Caco-2 (cell line): ENCODE measurements around the gene UCKL1. TPM values are rescaled to one million over a fixed set of nuclear protein-coding genes. Genes with fewer than 3 reads are reported as not detected.
"Not testable (repeated sequence)": the region's sequence is repeated elsewhere in the genome, so short reads cannot be mapped to it uniquely, and the experiment has no call there.

Experiments used
- BruUV-seq: library from RNA; stranded (reverse); fragments of 400-500 nt; replicated peaks from 2 replicates; lab custom pipeline; 2021; lab: Mats Ljungman, UMichigan
- CTCF ChIA-PET: fragments of 300-600 bp; sonication (Branson Sonifier 250); formaldehyde crosslinking; loops from one replicate; lab custom pipeline; 2022; ENCODE audit warnings: antibody characterized with exemption; lab: Charles Lee
- POLR2A ChIA-PET: fragments of 300-600 bp; sonication (Branson Sonifier 250); formaldehyde crosslinking; loops from one replicate; lab custom pipeline; 2022; ENCODE audit warnings: antibody characterized with exemption; lab: Charles Lee
- DNase-seq, 2 experiments: peaks; one replicate each; pipeline versions ENCODE4 v3.0.0 to v3.0.0-alpha.2; 2020 to 2022
- H3K27me3 ChIP-seq: replicated peaks from 2 replicates; pipeline ENCODE4 v1.6.0; 2011; ENCODE audit warnings: low read length; ENCODE audit not compliant: control insufficient read depth, insufficient read depth
- H3K36me3 ChIP-seq: 2 replicates; pipeline ENCODE4 v1.5.1; 2011; ENCODE audit warnings: low read length; ENCODE audit not compliant: control insufficient read depth, insufficient read depth
- H3K4me1 ChIP-seq: fragments of 250-450 bp; sonication (Bioruptor Pico); 2 replicates; pipeline ENCODE4 v1.5.1; 2020; ENCODE audit warnings: mild to moderate bottlenecking
- H3K4me3 ChIP-seq: 2 replicates; pipeline ENCODE4 v1.5.1; 2011; ENCODE audit warnings: low read depth, mild to moderate bottlenecking, control low read depth, low read length
- H3K9me3 ChIP-seq: fragments of 250-450 bp; sonication (Bioruptor Pico); 2 replicates; pipeline ENCODE4 v1.5.1; 2020; ENCODE audit warnings: mild to moderate bottlenecking, moderate library complexity
- H3K27ac Mint-ChIP-seq: one replicate; pipeline ENCODE4 v1.8.0; 2022; ENCODE audit warnings: mixed read lengths; ENCODE audit not compliant: unreplicated experiment
- H3K27me3 Mint-ChIP-seq: one replicate; pipeline ENCODE4 v1.8.0; 2022; ENCODE audit warnings: mixed read lengths; ENCODE audit not compliant: insufficient read depth, unreplicated experiment
- H3K36me3 Mint-ChIP-seq: one replicate; pipeline ENCODE4 v1.8.0; 2022; ENCODE audit warnings: mild to moderate bottlenecking, mixed read lengths; ENCODE audit not compliant: insufficient read depth, unreplicated experiment
- H3K4me1 Mint-ChIP-seq: one replicate; pipeline ENCODE4 v1.8.0; 2022; ENCODE audit warnings: low read depth, mixed read lengths; ENCODE audit not compliant: unreplicated experiment
- H3K4me3 Mint-ChIP-seq: one replicate; pipeline ENCODE4 v1.8.0; 2022; ENCODE audit warnings: mild to moderate bottlenecking, moderate library complexity, mixed read lengths; ENCODE audit not compliant: unreplicated experiment
- H3K9me3 Mint-ChIP-seq: one replicate; pipeline ENCODE4 v1.8.0; 2022; ENCODE audit warnings: mixed read lengths; ENCODE audit not compliant: unreplicated experiment
- intact Hi-C: fragments of 100-400 bp; cut with micrococcal nuclease; formaldehyde crosslinking; loops from one replicate; pipeline ENCODE4 v1.10.0; 2022; ENCODE audit not compliant: unreplicated experiment
- total RNA-seq: library from RNA; stranded (reverse); gene quantifications from 2 replicates; pipeline ENCODE4 v1.2.3, GENCODE V29; 2022
- TF ChIP-seq, protein P1 (sequence below), 2 experiments: fragments of 200-600 bp in 1 of 2; IDR thresholded peaks; 1 replicate in 1 of 2; 2 replicates in 1 of 2; pipeline versions ENCODE4 v1.5.1 to v1.8.0; 2011 to 2022; ENCODE audit warnings: antibody characterized with exemption in 1 of 2, control low read depth in 1 of 2, inconsistent platforms in 1 of 2, low read depth in 1 of 2, low read length in 1 of 2, mild to moderate bottlenecking in 1 of 2, moderate library complexity in 1 of 2; ENCODE audit not compliant: insufficient read depth in 1 of 2, severe bottlenecking in 1 of 2, unreplicated experiment in 1 of 2

UCKL1 gene
- total RNA-seq, 1 experiment from 2014 or later, result 101 TPM

- CTCF ChIA-PET, result no interaction called here
Observed at GRCh38 chr20:63932606-63933160, 23.5 kb downstream of the UCKL1 start.

GRCh38 chr20:63931735-63932134 is 24.5 kb downstream of the UCKL1 start:
- Histone ChIP-seq H3K4me3 (no peak overlapping the region), H3K36me3 (peaks cover 19% of the 10 kb centered on the region), H3K9me3 (no peaks in the 10 kb centered on the region), H3K27me3 (no peaks in the 10 kb centered on the region), H3K4me1 (no peaks in the 10 kb centered on the region)
- peaks cover 99% of the 10 kb centered on the region for H3K36me3 Mint-ChIP-seq
- DNase-seq, result peak in 1 of 2 experiments; percentile 46
- no peak overlapping the region for H3K4me3 Mint-ChIP-seq
- no TSS peak for BruUV-seq
- intact Hi-C loops, result no loop called here
- peak overlapping the region; percentile 40 for H3K27ac Mint-ChIP-seq
- ChIA-PET POLR2A (no interaction called here), CTCF (no interaction called here)
- TF ChIP-seq, protein P1, sequence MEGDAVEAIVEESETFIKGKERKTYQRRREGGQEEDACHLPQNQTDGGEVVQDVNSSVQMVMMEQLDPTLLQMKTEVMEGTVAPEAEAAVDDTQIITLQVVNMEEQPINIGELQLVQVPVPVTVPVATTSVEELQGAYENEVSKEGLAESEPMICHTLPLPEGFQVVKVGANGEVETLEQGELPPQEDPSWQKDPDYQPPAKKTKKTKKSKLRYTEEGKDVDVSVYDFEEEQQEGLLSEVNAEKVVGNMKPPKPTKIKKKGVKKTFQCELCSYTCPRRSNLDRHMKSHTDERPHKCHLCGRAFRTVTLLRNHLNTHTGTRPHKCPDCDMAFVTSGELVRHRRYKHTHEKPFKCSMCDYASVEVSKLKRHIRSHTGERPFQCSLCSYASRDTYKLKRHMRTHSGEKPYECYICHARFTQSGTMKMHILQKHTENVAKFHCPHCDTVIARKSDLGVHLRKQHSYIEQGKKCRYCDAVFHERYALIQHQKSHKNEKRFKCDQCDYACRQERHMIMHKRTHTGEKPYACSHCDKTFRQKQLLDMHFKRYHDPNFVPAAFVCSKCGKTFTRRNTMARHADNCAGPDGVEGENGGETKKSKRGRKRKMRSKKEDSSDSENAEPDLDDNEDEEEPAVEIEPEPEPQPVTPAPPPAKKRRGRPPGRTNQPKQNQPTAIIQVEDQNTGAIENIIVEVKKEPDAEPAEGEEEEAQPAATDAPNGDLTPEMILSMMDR (IDR thresholded peaks at IDR 0.05; ENCODE audit: insufficient read depth in 1 of 2, low read depth in 1 of 2, low read length in 1 of 2, severe bottlenecking in 1 of 2, unreplicated experiment in 1 of 2), result no peak
- H3K27me3 Mint-ChIP-seq, result no peaks in the 10 kb centered on the region
- no peaks in the 10 kb centered on the region for H3K9me3 Mint-ChIP-seq
- H3K4me1 Mint-ChIP-seq, result no peaks in the 10 kb centered on the region

More at GRCh38 chr20:63932606-63933160, 23.5 kb downstream of the UCKL1 start:
- POLR2A ChIA-PET, result no interaction called here
- H3K36me3 Mint-ChIP-seq, result peaks cover 99% of the 10 kb centered on the region
- H3K27ac Mint-ChIP-seq, result peak overlapping the region; percentile 40
- Histone ChIP-seq H3K4me3 (no peak overlapping the region), H3K27me3 (no peaks in the 10 kb centered on the region), H3K9me3 (no peaks in the 10 kb centered on the region), H3K36me3 (peaks cover 19% of the 10 kb centered on the region), H3K4me1 (no peaks in the 10 kb centered on the region)
- TF ChIP-seq, protein P1 (IDR thresholded peaks at IDR 0.05; ENCODE audit: insufficient read depth in 1 of 2, low read depth in 1 of 2, low read length in 1 of 2, severe bottlenecking in 1 of 2, unreplicated experiment in 1 of 2), result no peak
- no TSS peak for BruUV-seq
- DNase-seq, result peak in 1 of 2 experiments; percentile 47
- H3K4me3 Mint-ChIP-seq, result no peak overlapping the region
- H3K27me3 Mint-ChIP-seq, result no peaks in the 10 kb centered on the region
- H3K4me1 Mint-ChIP-seq, result no peaks in the 10 kb centered on the region
- no peaks in the 10 kb centered on the region for H3K9me3 Mint-ChIP-seq
- intact Hi-C loops, result no loop called here

- ChIA-PET POLR2A (no interaction called here), CTCF (no interaction called here)
Observed at GRCh38 chr20:63930971-63931553, 25.2 kb downstream of the UCKL1 start.

DNA sequence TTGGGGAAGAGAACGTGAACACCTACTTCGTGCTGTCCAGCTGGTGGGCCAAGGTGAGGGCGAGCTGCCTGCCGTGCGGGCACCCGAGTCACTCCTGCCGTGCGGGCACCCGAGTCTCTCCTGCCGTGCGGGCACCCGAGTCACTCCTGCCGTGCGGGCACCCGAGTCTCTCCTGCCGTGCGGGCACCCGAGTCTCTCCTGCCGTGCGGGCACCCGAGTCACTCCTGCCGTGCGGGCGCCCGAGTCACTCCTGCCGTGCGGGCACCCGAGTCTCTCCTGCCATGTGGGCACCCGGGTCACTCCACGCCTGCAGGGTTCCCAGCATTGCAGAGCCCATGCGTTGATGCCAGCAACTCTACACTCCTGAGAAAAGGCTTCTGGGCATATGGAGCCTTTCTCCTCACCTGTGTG is 26.7 kb downstream of the UCKL1 start:
- H3K4me1 Mint-ChIP-seq, POLR2A ChIA-PET, H3K4me3 Mint-ChIP-seq, H3K9me3 ChIP-seq, H3K27me3 Mint-ChIP-seq, H3K27ac Mint-ChIP-seq, BruUV-seq, intact Hi-C loops, H3K4me1 ChIP-seq, H3K9me3 Mint-ChIP-seq, H3K27me3 ChIP-seq, CTCF ChIA-PET, H3K4me3 ChIP-seq, DNase-seq: not testable (repeated sequence)
- peaks cover 96% of the 10 kb centered on the region for H3K36me3 Mint-ChIP-seq
- peaks cover 19% of the 10 kb centered on the region for H3K36me3 ChIP-seq

More at GRCh38 chr20:63930971-63931553, 25.2 kb downstream of the UCKL1 start:
- H3K36me3 Mint-ChIP-seq, result peaks cover 99% of the 10 kb centered on the region
- no TSS peak for BruUV-seq
- H3K4me3 ChIP-seq, result no peak overlapping the region
- no peaks in the 10 kb centered on the region for H3K27me3 ChIP-seq
- no peak for DNase-seq
- H3K36me3 ChIP-seq, result peaks cover 19% of the 10 kb centered on the region
- no peaks in the 10 kb centered on the region for H3K4me1 Mint-ChIP-seq
- TF ChIP-seq, protein P1 (IDR thresholded peaks at IDR 0.05; ENCODE audit: insufficient read depth in 1 of 2, low read depth in 1 of 2, low read length in 1 of 2, severe bottlenecking in 1 of 2, unreplicated experiment in 1 of 2), result no peak
- H3K27ac Mint-ChIP-seq, result peak overlapping the region; percentile 40
- intact Hi-C loops, result no loop called here
- no peaks in the 10 kb centered on the region for H3K9me3 ChIP-seq
- H3K27me3 Mint-ChIP-seq, result no peaks in the 10 kb centered on the region
- no peak overlapping the region for H3K4me3 Mint-ChIP-seq
- H3K4me1 ChIP-seq, result no peaks in the 10 kb centered on the region
- H3K9me3 Mint-ChIP-seq, result no peaks in the 10 kb centered on the region
